Endodermal cell (in vitro differentiated cells): ENCODE results near the gene KAZN. TPM values are rescaled to one million over a fixed set of nuclear protein-coding genes. Genes with fewer than 3 reads are reported as not detected.

Experiments
- DNase-seq: peaks from one replicate; pipeline ENCODE4 v3.0.0-alpha.2; 2017
- H3K27ac ChIP-seq: 2 replicates; pipeline ENCODE4 v1.5.1; 2013; ENCODE audit warnings: mild to moderate bottlenecking, low read depth, low read length, moderate library complexity
- H3K27me3 ChIP-seq: 2 replicates; pipeline ENCODE4 v1.6.1; 2013; ENCODE audit warnings: mild to moderate bottlenecking, low read length, moderate library complexity; ENCODE audit not compliant: insufficient read depth, control insufficient read depth, poor library complexity, severe bottlenecking
- H3K36me3 ChIP-seq: 2 replicates; pipeline ENCODE4 v1.7.0; 2013; ENCODE audit warnings: mild to moderate bottlenecking, low read length, moderate library complexity; ENCODE audit not compliant: control insufficient read depth, insufficient read depth
- H3K4me1 ChIP-seq: one replicate; pipeline ENCODE4 v1.7.0; 2013; ENCODE audit warnings: low read length; ENCODE audit not compliant: control insufficient read depth, insufficient read depth
- H3K4me3 ChIP-seq: 2 replicates; pipeline ENCODE4 v1.5.1; 2013; ENCODE audit warnings: mild to moderate bottlenecking, low read length, moderate library complexity
- H3K9ac ChIP-seq: 2 replicates; pipeline ENCODE4 v1.6.1; 2013; ENCODE audit warnings: mild to moderate bottlenecking, low read length, moderate library complexity; ENCODE audit not compliant: poor library complexity, severe bottlenecking; ENCODE audit errors: extremely low read depth
- H3K9me3 ChIP-seq: 2 replicates; pipeline ENCODE4 v1.6.1; 2013; ENCODE audit warnings: mild to moderate bottlenecking, low read length, moderate library complexity; ENCODE audit not compliant: control insufficient read depth
- H3K27ac Mint-ChIP-seq: 2 replicates; pipeline ENCODE4 v1.8.0; 2020; ENCODE audit warnings: mixed read lengths
- H3K27me3 Mint-ChIP-seq: 2 replicates; pipeline ENCODE4 v1.8.0; 2021; ENCODE audit warnings: mild to moderate bottlenecking, mixed read lengths; ENCODE audit not compliant: insufficient read depth
- H3K36me3 Mint-ChIP-seq: 2 replicates; pipeline ENCODE4 v1.8.0; 2020; ENCODE audit warnings: low read depth, mixed read lengths
- H3K4me1 Mint-ChIP-seq: 2 replicates; pipeline ENCODE4 v1.8.0; 2020; ENCODE audit warnings: mixed read lengths
- H3K4me3 Mint-ChIP-seq: 2 replicates; pipeline ENCODE4 v1.8.0; 2020; ENCODE audit warnings: mild to moderate bottlenecking, moderate library complexity, mixed read lengths
- H3K9me3 Mint-ChIP-seq: 2 replicates; pipeline ENCODE4 v1.8.0; 2020; ENCODE audit warnings: mild to moderate bottlenecking, mixed read lengths
- CTCF ChIP-seq: fragments of 200-600 bp; sonication (generic); conservative IDR thresholded peaks from 2 replicates; pipeline ENCODE4 v1.5.0; 2021; ENCODE audit warnings: antibody characterized with exemption, mild to moderate bottlenecking
- WGBS, 2 experiments: methylation state at CpG; one replicate each; pipeline versions ENCODE4 v1.1.5 to v1.1.7; 2013; ENCODE audit warnings: missing lambda C conversion rate in 2 of 2, mixed read lengths in 1 of 2; ENCODE audit not compliant: insufficient coverage in 1 of 2, insufficient read length in 1 of 2; 5-methylcytosine and 5-hydroxymethylcytosine counted together
- total RNA-seq, 2 donors: library from RNA; stranded (reverse); fragmentation: NEBNext Ultra II Directional in 1 of 2; extraction: Animal tissue kit (Norgen Biotek cat#: 25700) in 1 of 2; gene quantifications; 2 replicates in 1 of 2; 3 replicates in 1 of 2; pipeline ENCODE4 v1.2.1, GENCODE V29; 2021

The KAZN gene
- total RNA-seq, 2 donors from 2014 or later, result 12.4 to 13.9 TPM

GRCh38 chr1:15049067-15049466 lies 450.6 kb downstream of the KAZN start:
- H3K4me1 Mint-ChIP-seq, result no peaks in the 10 kb centered on the region
- no peak for TF ChIP-seq CTCF
- Histone ChIP-seq H3K4me1 (no peaks in the 10 kb centered on the region), H3K4me3 (no peak overlapping the region), H3K9me3 (no peaks in the 10 kb centered on the region), H3K27ac (no peak overlapping the region), H3K9ac (no peak overlapping the region), H3K36me3 (no peaks in the 10 kb centered on the region), H3K27me3 (no peaks in the 10 kb centered on the region)
- H3K36me3 Mint-ChIP-seq, result peaks cover 3% of the 10 kb centered on the region
- 94 to 96% methylated on average over 13 of the region's 13 CpGs for WGBS, 2 experiments
- H3K27me3 Mint-ChIP-seq, result no peaks in the 10 kb centered on the region
- DNase-seq, result no peak
- H3K4me3 Mint-ChIP-seq, result no peak overlapping the region
- no peak overlapping the region for H3K27ac Mint-ChIP-seq
- H3K9me3 Mint-ChIP-seq, result no peaks in the 10 kb centered on the region

GRCh38 chr1:15051882-15052528 lies 453.5 kb downstream of the KAZN start:
- Histone ChIP-seq H3K9ac (no peak overlapping the region), H3K4me1 (no peaks in the 10 kb centered on the region), H3K27me3 (no peaks in the 10 kb centered on the region), H3K4me3 (no peak overlapping the region), H3K9me3 (no peaks in the 10 kb centered on the region), H3K36me3 (no peaks in the 10 kb centered on the region), H3K27ac (no peak overlapping the region)
- H3K27ac Mint-ChIP-seq, result no peak overlapping the region
- 94 to 98% methylated on average over 5 to 8 of the region's 8 CpGs for WGBS, 2 experiments
- no peaks in the 10 kb centered on the region for H3K36me3 Mint-ChIP-seq
- no peak for DNase-seq
- H3K4me1 Mint-ChIP-seq, result no peaks in the 10 kb centered on the region
- TF ChIP-seq CTCF, result no peak
- no peaks in the 10 kb centered on the region for H3K27me3 Mint-ChIP-seq
- H3K4me3 Mint-ChIP-seq, result no peak overlapping the region
- no peaks in the 10 kb centered on the region for H3K9me3 Mint-ChIP-seq

GRCh38 chr1:15053153-15053552 lies 454.7 kb downstream of the KAZN start:
- Mint-ChIP-seq H3K9me3 (no peaks in the 10 kb centered on the region), H3K36me3 (no peaks in the 10 kb centered on the region), H3K27me3 (no peaks in the 10 kb centered on the region), H3K4me3 (no peak overlapping the region), H3K27ac (no peak overlapping the region), H3K4me1 (no peaks in the 10 kb centered on the region)
- Histone ChIP-seq H3K36me3 (no peaks in the 10 kb centered on the region), H3K4me1 (no peaks in the 10 kb centered on the region), H3K27ac (no peak overlapping the region), H3K9me3 (no peaks in the 10 kb centered on the region), H3K4me3 (no peak overlapping the region), H3K9ac (no peak overlapping the region), H3K27me3 (no peaks in the 10 kb centered on the region)
- no peak for TF ChIP-seq CTCF
- WGBS, 2 experiments, result 80 to 87% methylated on average over 4 to 9 of the region's 9 CpGs
- DNase-seq, result no peak
